SK-N-SH (cell line): ENCODE measurements around the gene DNAH1. TPM values are rescaled to one million over a fixed set of nuclear protein-coding genes. Genes with fewer than 3 reads are reported as not detected.
A peak's percentile ranks its signal among the peaks of the same experiment; 100 is the strongest.

Experiments used
- CTCF ChIA-PET: fragments of 300-600, 350-600 bp; formaldehyde crosslinking; extraction: SDS; loops from one replicate; lab custom pipeline; 2021; lab: Yijun Ruan, JAX
- POLR2A ChIA-PET: fragments of 350-600 bp; sonication (Branson Sonifier 250); formaldehyde crosslinking; extraction: SDS; loops from one replicate; lab custom pipeline; 2020; ENCODE audit warnings: antibody characterized with exemption, inconsistent platforms; lab: Yijun Ruan, JAX
- DNase-seq: peaks from one replicate; pipeline ENCODE4 v3.0.0; 2012
- H2AFZ ChIP-seq: fragments of 200-600 bp; sonication (generic); 2 replicates; pipeline ENCODE4 v1.8.1; 2016; ENCODE audit warnings: antibody characterized with exemption, mild to moderate bottlenecking, low read depth
- H3F3A ChIP-seq: fragments of 200-600 bp; sonication (generic); replicated peaks from 2 replicates; pipeline ENCODE3; 2016; ENCODE audit warnings: antibody characterized with exemption, mild to moderate bottlenecking; ENCODE audit not compliant: insufficient read depth
- H3K27ac ChIP-seq, 2 experiments: fragments of 200-500 bp in 1 of 2; fragments of 200-600 bp in 1 of 2; sonication (Bioruptor generic) in 1 of 2; sonication (generic), shearing (Covaris generic) in 1 of 2; 2 replicates each; pipeline versions ENCODE4 v1.5.1 to v1.6.1; 2014 to 2016; ENCODE audit warnings: low read depth in 2 of 2, inconsistent platforms in 1 of 2, low read length in 1 of 2, mild to moderate bottlenecking in 1 of 2, mixed read lengths in 1 of 2
- H3K27me3 ChIP-seq: fragments of 200-600 bp; sonication (generic), shearing (Covaris generic); 2 replicates; pipeline ENCODE4 v1.6.1; 2016; ENCODE audit warnings: mixed run types; ENCODE audit not compliant: insufficient read depth
- H3K36me3 ChIP-seq, 2 experiments: fragments of 200-500 bp in 1 of 2; fragments of 200-600 bp in 1 of 2; sonication (Bioruptor generic) in 1 of 2; sonication (generic) in 1 of 2; replicated peaks in 1 of 2; 2 replicates each; pipeline versions ENCODE3 to v1.5.1; 2014 to 2016; ENCODE audit warnings: low read length in 1 of 2, mild to moderate bottlenecking in 1 of 2; ENCODE audit not compliant: insufficient read depth in 2 of 2, control insufficient read depth in 1 of 2
- H3K4me1 ChIP-seq, 2 experiments: fragments of 200-500 bp in 1 of 2; fragments of 200-600 bp in 1 of 2; sonication (Bioruptor generic) in 1 of 2; sonication (generic), shearing (Covaris generic) in 1 of 2; 2 replicates each; pipeline versions ENCODE4 v1.5.1 to v1.6.1; 2014 to 2016; ENCODE audit warnings: low read depth in 1 of 2, low read length in 1 of 2, mixed run types in 1 of 2; ENCODE audit not compliant: insufficient read depth in 2 of 2, control insufficient read depth in 1 of 2
- H3K4me2 ChIP-seq: fragments of 200-600 bp; sonication (generic), shearing (Covaris generic); 2 replicates; pipeline ENCODE4 v1.6.1; 2017; ENCODE audit warnings: mixed run types
- H3K4me3 ChIP-seq, 2 experiments: fragments of 200-500 bp in 1 of 2; fragments of 200-600 bp in 1 of 2; sonication (Bioruptor generic) in 1 of 2; sonication (generic), shearing (Covaris generic) in 1 of 2; 2 replicates each; pipeline versions ENCODE4 v1.5.1 to v1.8.1; 2014 to 2016; ENCODE audit warnings: low read depth in 2 of 2, inconsistent platforms in 1 of 2, low read length in 1 of 2, mild to moderate bottlenecking in 1 of 2, mixed read lengths in 1 of 2, moderate library complexity in 1 of 2
- H3K79me2 ChIP-seq: fragments of 200-600 bp; sonication (generic); 2 replicates; pipeline ENCODE4 v1.8.1; 2017; ENCODE audit warnings: mild to moderate bottlenecking; ENCODE audit not compliant: insufficient read depth
- H3K9ac ChIP-seq: fragments of 200-600 bp; sonication (generic); 2 replicates; pipeline ENCODE4 v1.6.1; 2017; ENCODE audit warnings: mixed run types
- H3K9me2 ChIP-seq: fragments of 200-600 bp; sonication (generic); 2 replicates; pipeline ENCODE4 v1.6.1; 2017; ENCODE audit warnings: mixed run types
- H3K9me3 ChIP-seq: fragments of 200-600 bp; sonication (generic); 2 replicates; pipeline ENCODE4 v1.6.1; 2017; ENCODE audit warnings: mixed run types, mild to moderate bottlenecking, moderate library complexity
- H4K20me1 ChIP-seq: fragments of 200-600 bp; sonication (generic); 2 replicates; pipeline ENCODE4 v1.6.1; 2017; ENCODE audit warnings: mild to moderate bottlenecking, mixed run types; ENCODE audit not compliant: insufficient read depth
- CTCF ChIP-seq: fragments of 200-600 bp; sonication (generic); IDR thresholded peaks from 2 replicates; pipeline ENCODE4 v1.6.1; 2017; ENCODE audit warnings: antibody characterized with exemption, mild to moderate bottlenecking, moderate library complexity
- ELF1 ChIP-seq: IDR thresholded peaks from 2 replicates; pipeline ENCODE4 v1.4.0; 2012
- EP300 ChIP-seq, 2 experiments: IDR thresholded peaks; 2 replicates each; pipeline versions ENCODE4 v1.4.0 to v1.6.1; 2012; ENCODE audit warnings: borderline replicate concordance in 1 of 2, low read depth in 1 of 2, low read length in 1 of 2
- FOXJ3 ChIP-seq: sonication (generic); formaldehyde crosslinking; IDR thresholded peaks from 2 replicates; pipeline ENCODE4 v1.5.1; 2020; ENCODE audit warnings: mild to moderate bottlenecking, missing genetic modification reagents
- FOXM1 ChIP-seq: IDR thresholded peaks from 2 replicates; pipeline ENCODE4 v1.4.0; 2012; ENCODE audit warnings: low read depth, mild to moderate bottlenecking
- GABPA ChIP-seq: IDR thresholded peaks from 2 replicates; pipeline ENCODE4 v1.4.0; 2012; ENCODE audit warnings: low read depth, mild to moderate bottlenecking
- JUND ChIP-seq: IDR thresholded peaks from 2 replicates; pipeline ENCODE4 v1.4.0; 2012
- MAX ChIP-seq: IDR thresholded peaks from 2 replicates; pipeline ENCODE4 v1.4.0; 2012; ENCODE audit warnings: low read depth
- MEF2A ChIP-seq: IDR thresholded peaks from 2 replicates; pipeline ENCODE4 v1.4.0; 2012; ENCODE audit warnings: low read depth, borderline replicate concordance
- NFIC ChIP-seq: IDR thresholded peaks from 2 replicates; pipeline ENCODE4 v1.4.0; 2012; ENCODE audit warnings: borderline replicate concordance
- NRF1 ChIP-seq: IDR thresholded peaks from 2 replicates; pipeline ENCODE4 v1.6.1; 2012; ENCODE audit warnings: low read depth, mild to moderate bottlenecking, low read length
- PBX3 ChIP-seq: IDR thresholded peaks from 2 replicates; pipeline ENCODE4; 2012
- POLR2AphosphoS5 ChIP-seq: IDR thresholded peaks from 2 replicates; pipeline ENCODE4 v1.6.1; 2012; ENCODE audit warnings: low read depth, low read length
- RCOR1 ChIP-seq: fragments of 150-350 bp; IDR thresholded peaks from 2 replicates; pipeline ENCODE4 v1.6.1; 2017; ENCODE audit warnings: antibody characterized with exemption, low read length
- RXRA ChIP-seq: IDR thresholded peaks from 2 replicates; pipeline ENCODE4 v1.4.0; 2012; ENCODE audit warnings: low read depth, mild to moderate bottlenecking, borderline replicate concordance
- SIN3A ChIP-seq: IDR thresholded peaks from 2 replicates; pipeline ENCODE4 v1.6.1; 2012; ENCODE audit warnings: low read depth, mild to moderate bottlenecking, low read length, moderate library complexity, borderline replicate concordance
- USF1 ChIP-seq: IDR thresholded peaks from 2 replicates; pipeline ENCODE4 v1.4.0; 2012; ENCODE audit warnings: low read depth, borderline replicate concordance
- YY1 ChIP-seq: IDR thresholded peaks from 2 replicates; pipeline ENCODE4 v1.4.0; 2012; ENCODE audit warnings: low read depth, mild to moderate bottlenecking
- WGBS: methylation state at CpG from one replicate; pipeline ENCODE4 v1.1.6; 2017; ENCODE audit warnings: low lambda C conversion rate; 5-methylcytosine and 5-hydroxymethylcytosine counted together
- polyA plus RNA-seq, 3 experiments: library from polyadenylated mRNA; depleted of rRNA; stranded (reverse); fragments of >200 nt; gene quantifications; 2 replicates each; pipeline ENCODE4 v1.2.3, GENCODE V29; 2012

The DNAH1 gene
- polyA plus RNA-seq, 1 of the 3 experiments (the other 2 are of a cell fraction): 5.1 TPM

- Histone ChIP-seq H3K27me3 (no peaks in the 10 kb centered on the region), H3K27ac (no peak overlapping the region), H2AFZ (no peak overlapping the region), H3K4me2 (no peak overlapping the region), H3K4me3 (no peak overlapping the region), H3K9me2 (no peaks in the 10 kb centered on the region)
- DNase-seq: peak; percentile 23
- POLR2A ChIA-PET: no interaction called here
- whole genome bisulfite sequencing: 70% methylated on average over 8 of the region's 16 CpGs
- TF ChIP-seq PBX3 (no peak), POLR2AphosphoS5 (no peak), NRF1 (no peak), USF1 (no peak), MAX (no peak), JUND (no peak), EP300 (IDR thresholded peaks at IDR 0.05; ENCODE audit: borderline replicate concordance in 1 of 2, low read depth in 1 of 2, low read length in 1 of 2) (no peak), GABPA (no peak), SIN3A (no peak), CTCF (no peak), FOXM1 (no peak), RCOR1 (no peak), NFIC (no peak), FOXJ3 (no peak), ELF1 (no peak), MEF2A (no peak), YY1 (no peak), RXRA (no peak)
- TF ChIP-seq, all 33 proteins: peak for 0
- H3K79me2 ChIP-seq: no peaks in the 10 kb centered on the region
- H3F3A ChIP-seq: no peaks in the 10 kb centered on the region
- H3K36me3 ChIP-seq: no peaks in the 10 kb centered on the region
- H3K4me1 ChIP-seq: peaks cover 0 to 3% of the 10 kb centered on the region in 2 experiments; a peak in 1 of 4 replicates
- CTCF ChIA-PET: interaction anchor here (1.5 to 16.5 kb wide), 2 partner anchors 9 to 17 kb away, joined by 5 to 578 read pairs; no protein-coding TSS in a partner anchor
- H3K9ac ChIP-seq: no peak overlapping the region
- no peaks in the 10 kb centered on the region for H3K9me3 ChIP-seq
- no peaks in the 10 kb centered on the region for H4K20me1 ChIP-seq
Measured at GRCh38 chr3:52442409-52443267, 126.5 kb downstream of the DNAH1 start.
